HG03354 (cell line): Measurements from ENCODE around the gene GSX1.
"Not testable (repeated sequence)": the region's sequence is repeated elsewhere in the genome, so short reads cannot be mapped to it uniquely, and the experiment has no call there.

Experiments used
- ATAC-seq: cut with Tn5 transposase; IDR thresholded peaks from one replicate; pipeline ENCODE4 v1.9.1; 2021; ENCODE audit warnings: mild to moderate bottlenecking; ENCODE audit not compliant: unreplicated experiment, poor library complexity, severe bottlenecking

The GSX1 gene

DNA sequence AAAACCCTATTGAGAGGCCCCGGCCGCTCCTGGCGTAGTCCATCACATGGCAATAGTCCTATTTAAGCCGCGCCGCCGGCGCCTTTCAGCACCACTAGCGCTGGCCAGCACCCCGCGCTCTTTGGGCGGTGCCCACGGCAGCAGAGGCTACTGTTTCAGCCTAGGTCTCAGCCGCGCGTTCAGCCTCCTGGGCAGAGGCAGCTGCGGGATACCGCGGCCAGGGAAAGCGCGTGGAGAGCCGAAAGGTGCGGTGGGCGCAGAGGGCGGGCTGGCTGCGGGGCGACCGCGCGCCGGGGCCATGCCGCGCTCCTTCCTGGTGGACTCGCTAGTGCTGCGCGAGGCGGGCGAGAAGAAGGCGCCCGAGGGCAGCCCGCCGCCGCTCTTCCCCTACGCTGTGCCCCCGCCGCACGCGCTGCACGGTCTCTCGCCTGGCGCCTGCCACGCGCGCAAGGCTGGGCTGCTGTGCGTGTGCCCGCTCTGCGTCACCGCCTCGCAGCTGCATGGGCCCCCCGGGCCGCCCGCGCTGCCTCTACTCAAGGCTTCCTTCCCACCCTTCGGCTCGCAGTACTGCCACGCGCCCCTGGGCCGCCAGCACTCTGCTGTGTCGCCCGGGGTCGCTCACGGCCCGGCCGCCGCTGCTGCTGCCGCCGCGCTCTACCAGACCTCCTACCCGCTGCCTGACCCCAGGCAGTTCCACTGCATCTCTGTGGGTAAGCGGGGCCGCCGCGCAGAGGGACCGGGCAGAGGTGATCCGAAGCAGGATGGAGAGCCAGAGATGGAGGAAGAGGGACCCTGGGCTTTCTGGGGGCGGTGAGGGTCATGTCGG is at the start of gene GSX1:
Gene GSX1, plus strand, starts transcription at position 91 of the 826 bp plus-strand sequence. Its CDS starts 208 bp downstream, at position 299.
- ATAC-seq = peak; percentile 51

DNA sequence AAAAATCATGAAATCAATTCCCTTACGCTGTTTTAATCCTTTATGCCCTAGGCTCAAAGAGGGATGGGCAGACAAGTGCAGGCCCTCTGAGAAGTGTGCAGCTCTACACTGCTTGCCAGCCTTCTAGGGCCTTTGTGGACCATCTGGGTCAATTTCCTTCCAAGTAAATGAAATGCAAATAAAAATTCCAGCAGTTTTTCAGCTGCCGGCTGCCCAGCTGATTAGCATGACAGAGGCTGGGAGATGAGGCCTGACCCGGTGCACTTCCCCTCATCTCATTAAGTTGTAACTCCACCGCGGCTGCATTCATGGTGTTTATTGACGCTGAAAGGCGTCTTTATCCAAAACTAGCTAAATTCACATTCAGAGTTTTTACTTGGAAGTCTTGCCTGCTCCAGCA is 47.5 kb upstream of the GSX1 start:
- ATAC-seq = no peak

DNA sequence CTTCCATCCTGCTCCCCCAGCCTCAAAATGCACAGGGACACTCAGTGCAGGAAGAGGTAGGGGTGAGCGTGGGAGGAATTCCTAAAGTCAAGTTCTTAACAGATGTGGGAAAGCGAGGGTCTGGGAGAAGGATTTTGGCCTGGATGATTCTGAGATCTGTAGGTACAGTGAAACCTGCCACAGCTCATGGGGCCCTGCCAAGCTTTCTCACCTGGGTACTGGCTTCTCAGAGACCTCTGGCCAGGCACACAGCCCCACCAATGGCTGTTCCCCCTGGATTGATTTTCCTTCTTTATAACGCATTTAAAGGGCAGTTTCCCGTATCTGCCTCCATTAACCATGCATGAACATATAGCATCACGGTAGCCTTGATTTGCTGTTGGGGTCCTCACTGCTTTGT is 47.0 kb upstream of the GSX1 start:
- no peak for ATAC-seq

DNA sequence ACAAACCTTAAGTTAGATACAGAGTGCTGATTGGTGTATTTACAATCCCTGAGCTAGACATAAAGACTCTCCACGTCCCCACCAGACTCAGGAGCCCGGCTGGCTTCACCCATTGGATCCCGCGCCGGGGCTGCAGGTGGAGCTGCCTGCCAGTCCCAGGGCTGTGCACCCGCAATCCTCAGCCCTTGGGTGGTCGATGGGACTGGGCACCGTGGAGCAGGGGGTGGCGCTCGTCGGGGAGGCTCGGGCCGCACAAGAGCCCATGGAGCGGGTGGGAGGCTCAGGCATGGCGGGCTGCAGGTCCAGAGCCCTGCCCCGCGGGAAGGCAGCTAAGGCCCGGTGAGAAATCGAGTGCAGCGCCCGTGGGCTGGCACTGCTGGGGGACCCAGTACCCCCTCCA is 44.1 kb upstream of the GSX1 start:
- ATAC-seq = not testable (repeated sequence)

DNA sequence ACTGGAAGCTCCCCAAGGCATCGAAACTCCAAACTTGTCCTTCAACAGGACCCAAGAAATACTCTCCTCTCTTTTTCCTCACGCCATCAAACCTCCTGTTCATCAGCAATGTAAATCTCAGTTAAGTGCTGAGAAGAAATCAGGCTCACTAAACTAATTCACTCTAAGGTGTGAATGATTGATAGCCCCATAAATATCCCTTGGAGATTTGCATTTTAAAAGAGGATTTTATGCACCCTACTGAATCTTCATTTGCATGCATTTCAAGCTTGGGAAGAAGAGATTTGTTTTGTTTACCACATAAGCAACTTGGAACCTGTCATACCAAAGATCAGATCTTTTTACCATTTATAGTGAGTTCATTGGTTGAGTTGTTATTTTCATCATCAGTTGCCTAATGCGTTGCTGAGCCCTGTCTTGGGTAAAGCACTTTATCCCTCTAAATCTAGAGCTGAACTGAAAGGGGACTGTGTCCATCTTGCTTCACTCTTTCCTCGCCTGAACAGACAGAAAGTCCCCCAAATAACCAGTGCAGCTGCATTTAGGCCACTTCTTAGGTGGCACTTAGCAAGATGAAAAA is 40.2 kb upstream of the GSX1 start:
- no peak for ATAC-seq

DNA sequence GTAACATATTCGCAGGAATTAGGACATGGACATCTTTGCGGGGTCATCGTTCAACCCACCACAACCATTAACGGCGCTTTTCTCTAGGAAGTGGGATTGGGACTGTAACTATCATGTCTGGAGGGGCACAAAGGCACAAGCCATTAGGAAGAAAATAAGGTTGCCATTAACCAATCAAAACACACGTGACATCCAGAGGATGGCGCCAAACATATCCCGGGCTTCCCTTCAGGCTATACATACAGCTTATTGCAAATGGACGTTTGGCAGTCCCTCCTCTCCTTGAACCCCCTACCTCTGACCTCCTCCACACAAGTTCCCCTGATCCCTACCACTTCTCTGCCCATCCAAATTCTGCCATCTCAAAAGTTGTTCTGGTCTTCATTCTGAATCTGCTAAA is 26.6 kb upstream of the GSX1 start:
- no peak for ATAC-seq

DNA sequence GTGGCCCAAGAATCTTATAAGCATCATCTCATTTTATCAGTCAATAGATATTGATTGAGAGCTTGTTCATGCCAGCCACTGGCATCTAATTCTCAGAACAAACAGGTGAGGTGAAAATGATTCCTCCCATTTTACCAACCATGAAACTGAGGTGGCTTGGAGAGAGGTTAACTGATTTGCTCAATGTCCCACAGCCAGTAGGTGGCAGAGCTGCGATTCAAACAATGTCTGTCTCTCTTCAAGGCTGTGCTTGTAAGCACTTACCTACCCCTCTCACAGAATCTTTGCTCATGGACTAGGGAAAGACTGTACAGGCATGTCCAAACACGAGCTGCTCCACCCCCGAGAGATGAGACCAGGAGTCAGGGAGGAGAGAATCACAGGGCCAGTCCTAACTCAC is 21.5 kb upstream of the GSX1 start:
- peak; percentile 46 for ATAC-seq

DNA sequence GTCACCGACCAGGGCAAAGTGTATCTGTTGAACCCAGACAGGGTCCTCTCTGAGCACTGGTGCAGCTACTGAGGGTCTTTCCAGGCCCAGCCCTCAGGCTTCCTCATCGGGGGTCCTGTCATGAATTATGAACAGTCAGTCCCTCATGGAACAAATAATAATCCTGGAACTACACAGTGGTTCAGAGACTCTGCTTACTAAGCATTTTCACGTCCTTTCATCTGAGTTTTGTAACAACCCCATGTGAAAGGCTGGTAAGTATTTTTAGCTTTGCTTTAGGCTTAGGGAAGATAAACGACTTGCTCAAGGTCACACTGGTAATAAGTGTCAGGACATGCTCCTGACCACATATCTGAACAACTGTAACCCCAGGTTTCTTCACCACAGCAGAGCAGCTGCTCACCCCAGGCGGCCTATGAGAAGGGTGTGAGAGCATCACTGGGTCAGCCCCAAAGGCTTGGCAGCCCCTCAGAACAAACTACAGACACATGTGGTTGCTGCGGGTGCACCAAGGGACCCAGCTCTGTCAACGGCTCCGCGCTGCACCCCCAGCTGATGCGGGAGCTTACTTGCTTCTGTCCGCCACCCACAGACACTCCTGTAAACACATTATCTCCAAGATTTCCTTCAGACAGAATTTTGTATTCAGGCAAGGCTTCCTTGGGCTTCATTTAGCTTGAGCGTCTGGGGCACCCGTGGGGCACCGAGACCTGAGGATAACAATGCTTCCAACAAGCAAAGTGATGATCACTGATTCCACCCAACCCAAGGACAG is 19.4 kb upstream of the GSX1 start:
- no peak for ATAC-seq

DNA sequence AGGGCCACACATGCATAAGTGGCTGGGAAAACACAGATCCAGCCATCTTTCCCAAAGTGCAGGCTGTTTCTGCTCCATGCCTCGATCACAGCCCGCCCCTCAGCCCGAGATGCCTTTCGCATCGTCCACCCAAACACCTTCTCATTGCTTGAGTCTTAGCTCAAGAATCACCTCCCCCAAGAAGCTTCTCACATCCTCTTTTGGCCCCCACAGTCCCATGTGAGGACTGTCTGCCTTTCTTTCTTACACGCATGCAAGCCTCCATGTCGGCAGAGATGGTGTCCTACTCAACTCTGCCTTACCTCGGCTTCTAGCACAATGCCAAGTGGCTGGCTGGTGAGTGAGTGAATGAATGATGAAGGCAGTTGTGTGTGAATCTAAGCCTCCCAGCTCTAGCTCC is 18.1 kb upstream of the GSX1 start:
- ATAC-seq = no peak

DNA sequence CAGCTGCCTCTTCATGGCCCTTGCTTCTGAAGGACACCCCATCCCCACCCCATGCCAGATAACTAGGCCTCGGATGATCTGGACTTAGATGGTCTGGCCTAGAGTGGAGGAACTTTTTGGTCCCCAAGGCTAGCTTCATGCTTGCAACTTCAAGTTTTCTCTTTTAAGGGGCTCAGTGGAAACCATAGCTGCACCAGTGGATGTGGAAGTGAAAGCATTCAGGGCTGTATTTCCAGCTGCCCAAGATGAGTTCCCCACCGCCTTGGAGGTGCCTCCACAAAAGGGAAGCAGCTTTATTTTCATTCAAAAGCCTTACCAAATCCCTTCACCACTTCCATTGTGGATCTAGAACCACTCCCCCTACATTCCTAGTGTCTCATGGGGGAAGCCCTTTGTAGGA is 17.6 kb upstream of the GSX1 start:
- ATAC-seq = no peak

DNA sequence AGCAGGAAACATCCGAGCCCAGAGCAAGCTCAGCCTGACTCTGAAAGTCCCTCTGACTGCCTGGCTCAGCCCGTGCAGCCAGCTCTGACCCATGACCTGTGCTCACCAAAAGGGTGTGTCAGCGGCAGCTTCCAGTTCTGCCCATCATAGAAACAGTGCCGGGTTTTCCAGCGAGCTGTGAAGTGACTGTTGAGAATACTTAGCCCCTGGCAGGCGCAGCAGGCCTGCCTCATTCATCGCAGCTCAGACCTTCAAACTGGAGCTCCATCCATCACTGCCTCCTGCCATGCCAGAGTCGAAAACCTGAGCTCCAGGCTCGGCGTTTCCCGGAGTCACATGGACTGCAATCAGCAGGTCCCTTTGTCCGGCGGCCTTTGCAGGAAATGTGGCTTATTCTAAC is 16.3 kb upstream of the GSX1 start:
- no peak for ATAC-seq

DNA sequence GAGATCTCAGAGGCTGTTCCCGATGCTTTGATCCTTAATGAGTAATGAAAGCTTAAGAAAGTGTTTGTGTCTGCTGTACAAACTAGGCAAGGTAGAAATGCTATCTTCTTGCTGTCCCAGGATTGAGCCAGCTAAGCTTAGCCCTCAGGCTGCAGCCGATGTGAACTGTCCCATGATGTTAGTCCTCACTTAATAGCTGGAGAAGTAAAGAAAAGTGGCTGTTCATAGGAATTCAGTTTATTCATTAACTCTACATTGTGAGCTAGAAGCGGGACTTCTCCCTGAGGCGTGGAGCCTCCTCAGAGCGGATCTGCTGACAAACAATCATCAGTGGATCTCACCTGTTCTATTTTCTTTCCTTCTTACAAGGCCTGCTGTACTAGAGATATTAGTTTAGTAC is 10.1 kb upstream of the GSX1 start:
- no peak for ATAC-seq

DNA sequence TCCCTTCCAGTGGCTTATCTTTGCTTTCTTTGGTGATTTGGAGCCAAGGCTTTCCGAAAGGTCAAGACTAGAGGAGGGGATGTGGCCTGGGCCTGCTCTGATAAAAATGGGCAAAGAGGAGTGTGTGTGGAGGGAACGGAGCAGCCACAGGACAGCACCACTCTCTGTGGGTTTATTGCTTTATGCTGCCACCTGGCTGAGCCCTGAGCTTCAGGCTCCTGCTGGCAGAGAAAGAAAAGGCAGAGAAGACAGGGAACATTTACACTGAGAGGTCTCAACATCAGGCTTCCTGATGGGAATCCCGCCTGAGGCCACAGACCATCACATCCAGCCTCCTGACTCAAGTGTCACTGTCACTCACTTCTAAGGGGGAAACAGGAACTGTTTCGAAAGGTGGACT is 9.2 kb upstream of the GSX1 start:
- ATAC-seq = no peak

DNA sequence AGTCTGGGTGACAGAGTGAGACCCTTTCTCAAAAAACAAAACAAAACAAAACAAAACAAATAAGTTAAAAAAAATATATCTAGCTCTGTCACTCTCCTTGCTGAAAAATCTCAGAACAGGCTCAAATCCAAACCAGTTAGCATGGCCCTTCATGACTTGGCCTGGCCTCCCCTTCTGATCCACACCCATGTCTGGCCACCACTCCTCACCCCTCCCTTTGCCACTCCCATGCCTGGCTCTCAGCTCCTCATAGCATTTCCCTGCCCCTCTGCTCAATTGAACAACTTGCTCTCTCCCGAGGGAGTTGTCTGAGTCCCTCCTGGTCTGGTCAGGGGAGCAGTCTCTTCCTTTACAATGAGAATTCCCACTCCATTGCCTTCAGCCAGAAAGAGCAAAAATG is 4.0 kb upstream of the GSX1 start:
- ATAC-seq = no peak

DNA sequence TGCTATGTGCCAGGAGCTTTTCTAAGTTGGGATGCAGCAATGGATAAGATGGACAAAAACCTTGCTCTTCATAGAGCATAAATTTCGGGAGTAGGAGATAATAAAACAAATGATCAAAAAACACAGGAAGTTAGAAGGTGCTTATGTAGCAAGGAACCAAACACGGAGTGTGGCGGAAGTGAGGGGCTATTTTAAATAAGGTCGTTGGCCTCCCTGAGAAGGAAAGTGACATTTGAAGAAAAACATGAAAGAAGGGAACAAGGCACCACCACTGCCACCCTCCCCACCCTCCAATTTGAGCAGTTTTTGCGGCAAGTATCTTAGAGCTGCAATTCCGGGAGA is 3.2 kb upstream of the GSX1 start:
- no peak for ATAC-seq

DNA sequence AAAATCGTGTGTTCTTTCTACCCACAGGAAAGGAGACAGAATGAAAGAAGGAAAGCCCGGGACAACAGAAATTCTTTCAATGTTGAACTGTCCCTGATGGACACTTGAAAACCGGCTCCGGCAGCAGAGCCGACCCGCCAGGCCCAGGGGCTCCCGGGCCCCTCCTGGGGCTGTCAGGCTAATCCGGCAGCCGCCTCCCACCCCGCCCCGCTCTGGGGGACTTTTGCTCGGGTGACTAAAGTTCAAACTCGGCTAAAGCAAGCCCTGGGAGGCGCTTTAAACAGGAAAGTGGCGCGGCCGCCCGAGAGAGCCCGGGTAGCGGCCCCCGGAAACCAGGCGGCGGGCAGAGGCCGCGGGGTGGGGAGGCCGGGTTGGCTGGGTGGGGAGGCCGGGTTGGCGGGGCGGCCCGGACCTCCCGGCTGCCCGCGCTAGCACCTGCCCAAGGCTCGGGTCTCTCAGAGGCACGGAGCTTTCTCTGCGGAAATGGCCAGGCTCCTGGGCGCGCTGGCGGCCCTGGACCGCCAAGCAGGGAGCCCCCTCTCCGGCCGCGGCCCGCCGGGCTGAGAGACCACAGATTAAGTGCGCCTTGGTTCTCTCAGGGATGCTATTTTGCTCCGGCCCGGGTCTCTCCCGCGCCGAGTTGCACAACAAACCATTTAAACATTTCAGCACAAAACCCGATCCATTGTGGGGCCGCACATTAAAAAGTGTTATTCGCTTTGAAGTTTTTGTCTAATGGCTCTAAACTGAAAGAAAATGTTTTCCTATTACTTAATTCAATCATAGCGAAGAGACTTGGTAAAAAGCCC is 2.6 kb upstream of the GSX1 start:
- ATAC-seq = no peak

DNA sequence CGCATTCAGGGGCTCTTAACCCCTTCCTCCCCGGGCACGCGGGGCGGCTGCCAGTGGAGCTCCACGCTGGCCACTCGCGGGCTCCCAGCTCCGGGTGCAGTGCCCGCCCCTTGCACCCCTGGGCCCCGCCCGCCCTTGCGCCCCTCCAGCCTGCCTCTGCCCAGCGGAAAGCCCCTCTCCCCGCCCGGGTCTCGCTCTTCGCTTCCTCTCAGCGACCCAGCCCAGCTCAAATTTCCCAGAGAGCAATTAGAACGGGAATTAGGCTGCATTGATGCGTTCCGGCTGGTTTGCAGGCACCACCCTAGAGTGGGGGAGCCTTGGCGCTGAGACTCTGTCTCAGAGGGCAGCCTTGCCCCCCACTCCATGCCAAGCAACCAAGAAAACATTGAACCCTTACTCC is 1.8 kb upstream of the GSX1 start:
- no peak for ATAC-seq

DNA sequence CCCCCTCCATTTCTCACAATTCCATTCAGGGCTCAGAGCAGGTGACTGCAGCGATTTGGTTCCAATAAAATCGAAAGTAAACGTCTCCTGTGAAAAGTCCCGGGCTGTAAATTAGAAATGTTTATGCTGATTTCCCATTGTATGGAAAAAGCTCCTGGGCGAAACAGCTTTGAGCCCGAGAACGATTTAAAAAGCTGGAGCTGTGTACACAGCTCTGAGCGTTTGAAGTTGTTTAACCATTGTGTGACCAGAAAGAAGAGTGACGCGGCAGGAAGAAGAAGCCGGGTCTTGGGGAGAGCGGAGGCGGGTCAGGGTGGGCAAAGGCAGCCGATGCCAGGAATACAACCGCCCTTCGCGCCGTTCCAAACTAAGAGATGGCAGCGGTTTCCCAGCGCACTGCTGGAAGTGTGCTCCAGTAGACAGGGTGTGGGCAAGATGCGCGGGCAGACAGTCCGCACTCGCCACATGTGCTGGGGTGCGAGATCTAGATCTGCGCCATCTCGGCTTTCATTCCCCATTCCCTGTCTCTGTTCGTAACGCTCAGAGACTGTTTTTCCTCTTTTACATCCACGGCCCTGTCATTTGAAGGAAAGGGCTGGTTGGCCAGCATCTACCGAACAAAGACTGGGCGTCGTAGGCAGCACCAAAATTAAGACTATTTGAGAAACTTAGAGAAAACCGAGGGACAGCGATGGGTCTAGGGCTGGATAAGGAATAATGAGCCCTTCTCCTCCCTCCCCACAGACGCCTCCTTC is 960 bp upstream of the GSX1 start:
- no peak for ATAC-seq

DNA sequence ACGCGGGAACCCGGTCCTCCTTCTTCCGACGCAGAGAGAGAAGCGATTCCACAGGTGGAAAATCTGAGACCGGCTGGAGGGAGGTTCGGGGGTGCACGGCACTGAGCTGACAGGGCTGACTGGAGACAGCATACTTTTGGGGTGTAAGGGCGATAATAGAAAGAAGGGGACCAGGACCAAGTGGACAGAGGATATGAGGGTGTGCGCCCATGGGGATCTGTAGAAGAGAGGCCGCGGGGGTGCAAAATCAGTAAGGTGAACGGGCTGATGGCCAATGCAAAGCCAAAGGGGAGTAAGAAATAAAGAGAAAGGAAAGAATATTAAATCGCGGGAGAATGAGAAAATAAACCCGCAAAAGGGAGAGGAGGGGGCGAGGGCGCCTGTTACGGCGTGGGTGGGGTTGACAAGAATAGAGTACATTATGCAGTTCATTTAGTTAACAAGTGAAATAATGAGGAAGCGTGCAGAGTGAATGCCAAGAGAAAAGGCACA is 336 bp upstream of the GSX1 start:
- ATAC-seq = no peak
